ENCODE data around the gene TAF12. TPM values are rescaled to one million over a fixed set of nuclear protein-coding genes. Genes with fewer than 3 reads are reported as not detected.
A peak's percentile ranks its signal among the peaks of the same experiment; 100 is the strongest.
"Not testable (repeated sequence)": the region's sequence is repeated elsewhere in the genome, so short reads cannot be mapped to it uniquely, and the experiment has no call there.

Gene TAF12
- total RNA-seq, 1 donor: 14.0 TPM

DNA sequence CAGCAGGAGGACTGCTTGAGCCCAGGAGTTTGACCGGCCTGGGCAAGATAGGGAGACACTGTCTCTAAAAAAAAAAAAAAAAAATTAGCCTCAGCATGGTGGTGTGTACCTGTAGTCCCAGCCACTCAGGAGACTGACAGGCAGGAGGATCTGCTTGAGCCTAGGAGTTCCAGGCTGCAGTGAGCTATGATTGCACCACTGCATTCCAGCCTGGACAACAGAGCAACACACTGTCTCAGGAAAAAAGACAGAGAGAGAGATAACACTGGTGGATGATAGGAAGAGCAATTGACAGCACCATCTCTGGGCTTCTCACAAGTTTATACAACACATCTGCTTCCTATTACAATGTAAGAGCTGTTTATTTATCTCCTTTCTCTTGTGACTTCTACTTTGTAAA is 3.2 kb upstream of the TAF12 start:
- no peak for DNase-seq (ENCODE audit: low read depth in 2 of 3, low spot score in 2 of 3)

DNA sequence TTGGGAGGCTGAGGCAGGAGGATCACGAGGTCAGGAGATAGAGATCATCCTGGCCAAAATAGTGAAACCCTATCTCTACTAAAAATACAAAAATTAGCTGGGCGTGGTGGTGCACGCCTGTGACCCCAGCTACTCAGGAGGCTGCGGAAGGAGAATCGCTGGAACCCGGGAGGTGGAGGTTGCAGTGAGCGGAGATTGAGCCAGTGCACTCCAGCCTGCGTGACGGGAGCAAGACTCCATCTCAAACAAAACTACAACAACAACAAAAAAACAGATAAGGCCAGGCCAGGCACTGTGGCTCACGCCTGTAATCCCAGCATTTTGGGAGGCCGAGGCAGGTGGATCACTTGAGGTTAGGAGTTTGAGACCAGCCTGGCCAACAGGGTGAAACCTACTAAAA is 2.5 kb upstream of the TAF12 start:
- not testable (repeated sequence) for DNase-seq (ENCODE audit: low read depth in 2 of 3, low spot score in 2 of 3)

DNA sequence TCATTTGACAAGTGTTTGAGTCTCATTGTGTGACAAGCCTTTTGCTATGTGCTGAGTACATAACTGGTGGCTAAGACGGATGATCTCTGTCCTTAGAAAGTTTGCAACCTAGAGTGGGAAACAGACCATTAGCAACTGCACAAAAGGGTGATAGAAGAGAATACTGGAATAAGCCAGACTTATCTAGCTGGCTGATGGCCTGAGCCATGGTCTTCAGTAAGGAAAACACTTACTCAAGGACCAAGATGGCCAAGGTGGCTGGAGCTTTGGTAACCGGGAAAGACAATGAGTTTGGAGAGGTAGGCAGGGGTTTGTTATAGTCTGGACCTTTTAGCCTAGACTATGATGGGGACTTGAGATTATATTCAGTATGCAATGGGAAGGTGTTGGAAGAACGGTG is 1.6 kb upstream of the TAF12 start:
- no peak for DNase-seq (ENCODE audit: low read depth in 2 of 3, low spot score in 2 of 3)

DNA sequence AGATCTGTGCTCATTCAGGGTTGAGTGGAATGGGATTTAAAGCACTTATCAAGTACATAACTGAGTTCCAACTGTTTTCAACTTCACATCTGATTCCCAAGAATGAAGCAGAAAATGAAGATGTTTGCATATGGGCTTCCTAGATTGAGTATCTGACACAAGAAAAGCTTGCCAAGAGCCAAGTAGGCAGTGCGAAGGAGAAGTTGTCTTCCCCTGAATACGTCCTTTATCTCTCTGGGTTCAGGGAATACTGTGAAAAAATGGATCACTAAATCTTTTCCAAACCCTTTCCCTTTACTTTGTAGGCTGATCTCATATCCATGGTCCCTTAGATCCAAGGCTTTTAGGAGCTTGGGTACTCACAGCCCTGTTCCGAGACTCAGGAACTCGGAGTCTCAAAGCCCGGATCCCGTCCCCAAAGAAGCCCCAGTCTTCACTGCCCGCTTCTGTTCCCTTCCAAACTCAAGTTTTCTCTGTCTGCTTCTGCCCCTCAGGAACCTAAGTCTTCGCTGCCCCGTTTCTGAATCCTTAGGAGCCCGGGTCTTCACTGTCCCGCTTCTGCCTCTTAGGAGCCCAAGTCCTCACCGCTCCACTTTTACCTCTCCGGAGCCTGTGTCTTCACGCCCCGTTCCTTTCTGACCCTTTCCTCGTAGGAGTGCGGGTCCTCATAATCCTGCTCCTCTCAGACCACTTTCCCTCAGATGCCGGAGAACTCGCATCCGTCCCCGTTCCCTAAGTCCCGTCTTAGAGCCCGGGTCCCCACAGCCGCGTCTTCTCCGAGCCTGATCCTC is 616 bp downstream of the TAF12 start:
- no peak for DNase-seq (ENCODE audit: low read depth in 2 of 3, low spot score in 2 of 3)

DNA sequence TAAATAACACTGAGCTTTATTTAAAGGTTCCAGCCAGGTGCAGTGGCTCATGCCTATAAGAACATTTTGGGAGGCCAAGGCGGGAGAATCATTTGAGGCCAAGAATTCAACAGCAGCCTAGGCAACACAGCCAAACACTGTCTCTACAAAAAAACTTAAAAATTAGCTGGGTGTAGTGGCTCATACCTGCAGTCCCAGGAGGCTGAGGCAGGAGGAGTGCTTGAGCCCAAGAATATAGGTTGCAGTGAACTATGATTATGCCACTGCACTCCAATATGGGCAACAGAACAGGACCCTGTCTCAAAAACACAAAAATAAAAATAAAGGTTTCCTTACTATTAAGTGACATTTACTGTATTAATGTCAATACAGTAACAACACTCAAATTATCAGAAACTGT is 2.1 kb downstream of the TAF12 start:
- peak in 2 of 3 donors; percentile 48 to 68 for DNase-seq (ENCODE audit: low read depth in 2 of 3, low spot score in 2 of 3)

DNA sequence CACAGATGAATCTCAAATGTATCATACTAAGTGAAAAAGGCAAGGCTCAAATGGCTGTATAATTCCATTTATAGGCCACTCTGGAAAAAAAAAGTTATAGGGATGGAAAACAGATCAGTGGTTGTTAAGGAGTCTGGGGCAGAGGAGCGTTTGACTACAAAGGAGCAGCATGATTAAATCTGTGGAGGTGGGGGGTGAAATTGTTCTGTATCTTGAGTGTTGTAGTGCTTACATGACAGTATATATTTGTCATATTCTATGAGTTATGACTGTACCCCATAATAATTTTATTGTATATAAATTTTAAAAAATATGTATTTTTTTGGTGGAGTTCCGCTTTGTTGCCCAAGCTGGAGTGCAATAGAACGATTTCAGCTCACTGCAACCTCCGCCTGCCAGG is 10.3 kb downstream of the TAF12 start:
- DNase-seq (ENCODE audit: low read depth in 2 of 3, low spot score in 2 of 3): no peak

DNA sequence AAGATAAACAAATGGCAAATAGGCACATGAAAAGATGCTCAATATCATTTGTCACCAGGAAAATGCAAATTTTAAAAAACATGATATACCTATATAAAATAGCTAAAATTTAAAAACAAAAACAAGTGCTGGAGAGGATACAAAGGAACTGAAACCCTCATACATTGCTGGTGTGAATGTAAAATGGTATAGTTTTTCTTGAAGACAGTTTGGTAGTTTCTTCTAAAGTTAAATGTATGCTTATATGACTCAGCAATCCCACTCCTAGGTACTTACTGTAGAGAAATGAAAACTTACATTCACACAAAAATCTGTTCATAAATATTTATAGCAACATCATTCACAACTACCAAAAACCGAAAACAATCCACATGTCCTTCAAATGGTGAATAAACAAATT is 11.2 kb downstream of the TAF12 start:
- no peak for DNase-seq (ENCODE audit: low read depth in 2 of 3, low spot score in 2 of 3)

DNA sequence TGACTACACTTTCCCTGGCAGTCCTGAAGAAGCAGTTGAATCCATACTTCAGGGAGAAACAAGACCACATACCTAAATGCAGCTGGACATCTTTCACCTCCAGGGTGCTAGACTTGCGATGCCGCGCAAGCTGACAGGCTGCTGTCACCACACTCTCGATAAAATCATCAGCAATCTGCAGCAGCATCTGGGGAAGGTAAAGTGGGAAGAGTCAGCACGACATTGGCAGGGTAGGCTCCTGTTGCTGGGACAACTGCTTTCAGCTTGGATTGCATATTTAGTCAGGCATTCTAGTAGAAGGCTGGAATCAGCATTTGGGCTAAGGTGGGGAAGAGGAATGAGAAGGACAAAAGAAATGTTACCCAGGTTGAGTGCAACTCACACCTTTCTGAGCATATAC is 29.7 kb downstream of the TAF12 start:
- no peak for DNase-seq (ENCODE audit: low read depth in 2 of 3, low spot score in 2 of 3)

DNA sequence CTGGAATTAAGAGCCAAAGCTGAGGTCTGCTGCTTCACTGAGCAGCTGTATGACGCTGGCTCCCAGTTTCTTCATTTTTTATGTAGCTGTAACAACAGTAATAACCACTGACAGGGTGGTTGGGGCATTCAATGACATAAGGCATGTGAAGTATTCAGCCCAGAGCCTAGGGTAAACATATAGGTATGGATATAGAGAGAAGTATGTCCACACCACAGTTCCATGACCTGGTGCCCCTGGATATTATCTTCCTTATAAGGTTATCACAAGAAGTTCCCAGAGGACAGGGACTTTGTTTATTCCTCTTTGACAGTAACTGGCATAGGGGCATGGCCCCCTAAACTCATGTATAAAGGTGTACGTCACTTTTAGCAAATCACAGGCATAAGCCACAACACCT is 36.1 kb downstream of the TAF12 start:
- no peak for DNase-seq (ENCODE audit: low read depth in 2 of 3, low spot score in 2 of 3)

DNA sequence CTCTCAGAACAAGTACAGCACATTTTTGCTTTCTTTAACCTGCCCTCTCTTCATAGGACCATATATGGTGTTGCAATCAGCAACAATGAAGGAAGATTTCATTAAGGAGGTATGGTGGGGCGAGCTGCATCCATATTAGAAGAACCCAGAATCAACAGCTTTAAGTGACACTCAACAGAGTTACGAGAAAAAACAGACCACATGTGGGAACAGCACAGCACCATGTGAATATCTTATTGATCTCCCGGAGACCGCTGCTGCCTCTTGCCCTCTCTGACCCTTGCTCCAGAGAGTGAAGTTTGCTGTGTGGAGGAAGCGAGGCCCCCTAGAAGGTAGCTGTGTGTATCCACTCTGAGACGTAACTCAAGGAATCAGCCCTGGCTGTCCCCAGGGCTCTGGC is 37.9 kb downstream of the TAF12 start:
- DNase-seq (ENCODE audit: low read depth in 2 of 3, low spot score in 2 of 3): no peak

DNA sequence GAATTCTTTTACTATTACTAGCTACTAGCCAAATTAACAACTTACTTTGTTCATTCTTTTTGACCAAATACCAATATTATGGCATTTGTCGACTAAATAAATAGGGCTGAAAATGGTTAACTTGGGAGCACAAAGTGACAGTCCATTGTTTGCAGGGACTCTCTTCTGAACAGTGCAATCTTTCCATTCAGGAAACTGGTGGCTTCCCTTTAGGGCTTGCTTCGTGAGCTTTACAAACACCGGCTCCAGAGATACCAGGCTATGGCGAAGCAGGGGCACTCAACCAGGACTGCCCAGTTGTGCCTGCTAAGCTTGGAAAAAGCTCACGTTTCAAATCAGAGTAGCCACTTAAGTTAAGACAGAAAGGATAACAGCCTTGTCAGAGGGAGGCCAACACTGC is 38.5 kb downstream of the TAF12 start:
- no peak for DNase-seq (ENCODE audit: low read depth in 2 of 3, low spot score in 2 of 3)

DNA sequence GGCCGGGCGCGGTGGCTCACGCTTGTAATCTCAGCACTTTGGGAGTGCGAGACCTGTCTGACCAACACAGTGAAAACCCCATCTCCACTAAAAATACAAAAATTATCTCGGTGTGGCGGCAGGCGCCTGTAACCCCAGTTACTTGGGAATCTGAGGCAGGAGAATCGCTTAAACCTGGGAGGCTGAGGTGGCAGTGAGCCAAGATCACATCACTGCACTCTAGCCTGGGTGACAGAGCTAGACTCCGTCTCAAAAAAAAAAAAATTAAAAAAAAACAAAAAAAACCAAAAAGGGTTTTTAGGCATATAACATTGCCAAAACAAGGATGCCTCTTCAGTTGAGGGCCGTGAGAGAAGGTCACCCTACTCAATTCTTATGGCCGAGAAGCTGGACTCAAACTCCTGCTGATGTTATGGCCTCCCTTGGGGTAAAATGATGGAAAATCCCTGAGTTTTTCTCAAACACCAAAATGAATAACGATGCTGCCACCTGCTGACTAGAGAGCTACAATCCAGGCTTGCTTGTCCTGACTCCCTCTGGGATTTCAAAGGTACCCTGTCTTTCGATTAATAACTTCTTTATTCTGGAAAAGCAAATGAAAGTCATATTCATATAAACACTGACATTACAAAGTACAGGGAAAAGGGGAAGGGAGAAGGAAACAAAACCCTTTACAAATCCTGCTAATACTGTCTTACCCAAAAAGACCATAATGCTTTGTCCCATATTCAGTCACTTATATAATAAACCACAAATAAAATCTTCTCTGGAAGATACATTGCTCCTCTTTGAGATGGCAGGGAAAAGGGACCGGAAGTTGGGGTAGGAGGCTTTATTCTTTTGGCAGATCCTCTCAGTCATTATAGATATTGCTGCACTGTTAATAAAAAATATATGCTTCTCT is 40.1 kb downstream of the TAF12 start:
- DNase-seq (ENCODE audit: low read depth in 2 of 3, low spot score in 2 of 3): peak in 2 of 3 donors; percentile 49 to 69

DNA sequence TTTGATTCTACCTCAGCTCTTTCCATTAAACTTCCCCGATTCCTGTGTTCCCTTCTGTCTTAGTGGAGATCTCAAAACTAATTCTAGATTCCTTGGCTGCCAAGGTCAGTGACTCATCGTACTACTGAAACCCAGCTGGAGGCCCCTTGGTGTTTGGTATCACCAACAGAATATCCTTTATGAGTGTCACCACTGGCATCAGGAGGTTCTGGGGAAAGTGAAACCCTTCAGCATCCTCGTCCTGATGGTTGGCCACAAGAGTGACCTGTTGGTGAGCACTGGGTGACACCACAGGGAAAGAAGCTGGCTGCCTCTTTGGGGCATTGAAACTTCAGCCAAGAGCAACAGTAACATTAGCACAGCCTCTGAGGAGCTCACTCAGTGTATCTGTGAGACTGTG is 41.2 kb downstream of the TAF12 start:
- DNase-seq (ENCODE audit: low read depth in 2 of 3, low spot score in 2 of 3): no peak

DNA sequence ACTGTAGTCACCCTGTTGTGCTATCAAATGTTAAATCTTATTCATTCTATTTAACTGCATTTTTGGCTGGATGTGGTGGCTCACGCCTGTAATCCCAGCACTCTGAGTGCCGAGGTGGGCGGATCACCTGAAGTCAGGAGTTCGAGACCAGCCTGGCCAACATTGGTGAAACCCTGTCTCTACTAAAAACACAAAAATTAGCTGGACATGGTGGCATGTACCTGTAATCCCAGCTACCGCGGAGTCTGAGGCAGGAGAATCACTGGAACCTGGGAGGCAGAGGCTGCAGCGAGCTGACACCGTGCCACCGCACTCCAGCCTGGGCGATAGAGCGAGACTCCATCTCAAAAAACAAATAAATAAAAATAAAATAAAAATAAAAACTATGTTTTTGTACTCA is 46.6 kb downstream of the TAF12 start:
- not testable (repeated sequence) for DNase-seq (ENCODE audit: low read depth in 2 of 3, low spot score in 2 of 3)

DNA sequence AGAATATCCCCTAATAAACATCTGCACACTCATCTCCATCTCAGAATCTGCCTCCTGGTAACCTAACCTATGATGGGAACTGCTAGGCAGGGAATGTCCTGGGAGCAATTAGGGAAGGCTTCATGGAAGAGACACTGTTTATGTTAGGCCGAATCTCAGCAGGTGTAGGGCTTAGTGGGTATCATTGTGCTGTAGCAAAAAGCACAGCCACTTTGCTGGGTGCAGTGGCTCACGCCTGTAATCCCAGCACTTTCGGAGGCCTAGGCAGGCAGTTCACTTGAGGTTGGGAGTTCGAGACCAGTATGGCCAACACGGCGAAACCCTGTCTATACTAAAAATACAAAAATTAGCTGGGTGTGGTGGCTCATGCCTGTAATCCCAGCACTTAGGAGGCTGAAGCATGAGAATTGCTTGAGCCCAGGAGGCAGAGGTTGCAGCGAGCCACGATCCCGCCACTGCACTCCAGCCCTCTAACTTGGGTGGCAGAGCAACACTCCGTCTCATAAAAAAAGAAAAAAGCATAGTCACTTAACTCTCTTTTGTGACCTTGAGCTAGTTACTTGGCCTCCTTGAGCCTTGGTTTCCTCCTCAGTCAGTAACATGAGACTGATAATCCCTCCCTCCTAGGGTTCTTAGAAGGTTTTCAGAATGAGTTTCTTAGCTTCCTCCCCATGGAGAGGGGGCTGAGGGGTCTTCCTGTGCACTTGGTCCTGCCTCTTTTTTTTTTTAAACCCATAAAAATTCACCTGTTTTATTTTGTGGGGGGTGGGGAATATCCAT is 47.3 kb downstream of the TAF12 start:
- DNase-seq (ENCODE audit: low read depth in 2 of 3, low spot score in 2 of 3): no peak

DNA sequence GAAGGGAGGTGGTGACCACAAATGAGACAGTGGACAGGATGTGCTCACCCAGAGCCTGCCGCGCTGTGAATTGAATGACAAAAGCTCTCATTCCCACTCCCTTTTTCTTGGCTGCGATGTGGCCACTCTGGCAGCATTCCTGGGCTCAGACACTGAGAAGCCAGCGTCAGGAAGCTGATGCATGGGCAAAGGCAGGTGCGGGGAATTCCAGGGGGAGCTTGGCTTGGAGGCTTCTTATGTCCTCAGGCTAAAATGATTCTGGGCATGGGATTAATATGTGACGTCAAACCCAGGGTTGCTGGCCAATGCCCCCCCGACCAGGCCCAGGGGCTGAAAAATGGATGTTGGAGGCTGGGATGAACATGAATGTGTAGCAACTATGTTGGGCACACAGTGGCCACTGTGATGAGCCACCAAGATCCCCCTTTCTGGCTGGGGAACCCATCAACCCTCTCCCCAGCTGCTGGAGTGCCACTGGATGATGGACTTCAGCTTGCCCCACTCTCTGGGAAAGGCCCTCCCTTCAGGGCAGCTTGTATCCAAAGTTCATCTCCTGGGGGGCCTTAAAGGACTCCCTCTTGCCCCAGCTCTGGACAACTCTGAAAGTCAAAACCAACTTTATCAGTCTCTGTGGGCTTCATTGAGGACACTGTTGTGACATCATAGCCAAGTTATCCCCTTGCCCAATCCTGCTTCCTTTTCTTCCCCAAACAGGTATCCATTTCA is 48.0 kb downstream of the TAF12 start:
- not testable (repeated sequence) for DNase-seq (ENCODE audit: low read depth in 2 of 3, low spot score in 2 of 3)

DNA sequence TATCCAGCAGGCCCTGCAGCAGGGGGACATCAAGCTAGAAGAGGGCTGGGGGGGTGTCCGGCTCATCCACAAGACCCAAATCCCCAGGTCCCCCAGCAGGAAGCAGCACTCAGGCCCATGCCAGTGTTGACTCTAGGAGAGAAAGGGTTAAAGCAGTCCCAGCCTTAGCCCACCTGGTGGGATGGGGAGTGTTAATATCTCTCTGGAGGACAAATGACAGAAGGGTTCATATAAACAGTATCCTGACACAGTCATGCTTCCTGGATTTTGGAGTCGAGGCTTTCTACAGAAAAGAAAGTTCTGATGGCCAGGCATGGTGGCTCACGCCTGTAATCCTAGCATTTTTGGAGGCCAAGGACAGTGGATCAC is 48.9 kb downstream of the TAF12 start:
- not testable (repeated sequence) for DNase-seq (ENCODE audit: low read depth in 2 of 3, low spot score in 2 of 3)

DNA sequence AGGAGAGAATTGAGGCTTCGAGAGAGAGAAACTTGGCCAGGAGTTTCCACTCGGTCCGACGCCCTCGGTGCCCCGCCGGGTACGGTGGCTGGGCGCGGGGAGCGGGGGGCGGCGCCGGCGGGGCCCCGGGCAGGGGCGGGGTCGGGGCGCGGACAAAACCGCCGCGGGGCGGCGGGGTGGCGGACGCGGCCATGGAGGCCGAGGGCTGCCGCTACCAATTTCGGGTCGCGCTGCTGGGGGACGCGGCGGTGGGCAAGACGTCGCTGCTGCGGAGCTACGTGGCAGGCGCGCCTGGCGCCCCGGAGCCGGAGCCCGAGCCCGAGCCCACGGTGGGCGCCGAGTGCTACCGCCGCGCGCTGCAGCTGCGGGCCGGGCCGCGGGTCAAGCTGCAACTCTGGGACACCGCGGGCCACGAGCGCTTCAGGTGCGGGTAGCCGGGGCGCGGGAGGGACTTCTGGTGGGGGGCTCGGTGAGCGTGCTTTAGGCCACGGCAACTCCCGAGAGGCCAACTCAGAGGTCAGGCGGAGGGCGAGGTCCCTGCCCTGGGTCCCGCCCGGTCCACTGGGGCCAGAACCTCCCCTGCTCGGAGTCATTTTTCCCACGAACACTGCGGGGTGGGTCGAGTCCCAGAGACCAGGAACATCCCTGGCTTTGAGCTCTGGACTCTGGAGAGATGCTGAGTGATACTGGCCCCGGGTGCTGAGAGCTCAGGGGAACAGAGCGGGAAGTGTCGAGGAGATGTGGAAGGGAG is 50.4 kb downstream of the TAF12 start:
- peak in 1 of 3 donors; percentile 18 for DNase-seq (ENCODE audit: low read depth in 2 of 3, low spot score in 2 of 3)

DNA sequence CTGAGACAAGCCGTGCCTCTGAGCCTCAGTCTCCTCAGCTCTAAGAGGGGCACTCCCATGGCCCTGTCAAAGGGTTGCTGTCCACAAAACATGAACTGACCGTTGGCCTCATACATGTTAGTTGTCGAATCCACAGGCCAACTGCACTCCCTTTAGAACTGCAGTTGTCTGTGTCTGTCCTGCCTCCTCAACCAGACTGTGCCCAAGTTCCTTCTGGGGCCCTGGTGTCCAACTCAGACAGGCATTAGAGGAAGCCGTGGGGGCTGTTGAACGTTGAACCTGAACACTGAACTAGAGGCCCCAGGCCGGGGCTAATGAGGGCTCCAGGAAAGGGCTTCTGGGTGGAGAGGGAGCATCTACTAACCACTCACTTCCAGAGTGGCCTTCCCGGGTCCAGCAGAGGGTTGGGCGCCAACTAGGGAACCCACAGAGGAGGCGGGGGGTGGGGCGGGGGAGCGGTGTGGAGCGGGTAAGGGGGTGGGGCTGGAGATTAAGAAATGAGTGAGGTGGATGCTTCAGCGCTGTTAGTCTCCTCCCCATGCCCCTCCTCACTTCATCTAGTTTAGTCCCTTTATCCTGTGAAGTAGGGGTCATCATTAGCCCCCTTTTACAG is 51.1 kb downstream of the TAF12 start, which contains the start of gene RAB42:
Gene RAB42, plus strand, starts transcription at position 558 of the 613 bp plus-strand sequence. CDS start 247 bp downstream, outside the sequence.
- peak in 2 of 3 donors; percentile 17 to 36 for DNase-seq (ENCODE audit: low read depth in 2 of 3, low spot score in 2 of 3)
